ENCODE results near the gene NAPB.
"Not testable (repeated sequence)": the region's sequence is repeated elsewhere in the genome, so short reads cannot be mapped to it uniquely, and the experiment has no call there.

Gene NAPB

DNA sequence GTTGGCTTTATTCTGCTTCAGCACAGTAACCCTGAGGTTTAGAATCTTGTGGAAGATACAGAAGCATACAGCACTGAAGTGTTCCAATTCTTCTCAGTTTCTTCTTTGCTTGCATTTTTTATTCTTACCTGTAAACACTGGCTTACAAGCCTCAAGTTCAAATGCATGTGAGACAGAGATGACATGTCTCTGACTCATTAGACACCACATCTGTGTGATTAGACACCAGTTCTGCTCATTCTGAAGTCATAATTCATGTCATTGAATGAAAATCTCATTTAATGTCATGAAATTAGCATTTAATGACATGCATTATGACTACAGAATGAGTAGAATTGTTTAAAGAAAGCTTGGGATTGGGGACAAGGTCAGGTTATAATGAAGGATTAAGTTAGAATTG is 53.5 kb downstream of the NAPB start:
- DNase-seq (ENCODE audit: low read depth): no peak

DNA sequence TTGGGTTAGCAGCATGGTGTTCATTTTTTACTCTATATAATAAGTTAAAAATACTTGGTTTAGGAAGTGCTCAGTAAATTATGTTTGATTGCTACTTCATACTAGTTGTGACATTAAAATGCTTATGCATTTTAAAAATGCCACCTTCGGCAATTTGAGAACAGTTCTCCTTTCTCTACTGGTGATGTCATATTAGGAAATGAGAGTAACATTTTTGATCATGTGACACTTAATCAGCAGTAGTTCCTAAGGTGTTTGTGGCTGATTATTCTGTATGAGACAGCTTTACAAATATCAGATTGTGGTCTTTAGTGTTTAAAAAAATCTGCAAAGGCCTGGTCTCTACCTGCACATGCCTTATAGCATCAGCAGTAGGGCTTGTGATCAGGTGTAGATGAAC is 54.9 kb downstream of the NAPB start:
- no peak for DNase-seq (ENCODE audit: low read depth)

DNA sequence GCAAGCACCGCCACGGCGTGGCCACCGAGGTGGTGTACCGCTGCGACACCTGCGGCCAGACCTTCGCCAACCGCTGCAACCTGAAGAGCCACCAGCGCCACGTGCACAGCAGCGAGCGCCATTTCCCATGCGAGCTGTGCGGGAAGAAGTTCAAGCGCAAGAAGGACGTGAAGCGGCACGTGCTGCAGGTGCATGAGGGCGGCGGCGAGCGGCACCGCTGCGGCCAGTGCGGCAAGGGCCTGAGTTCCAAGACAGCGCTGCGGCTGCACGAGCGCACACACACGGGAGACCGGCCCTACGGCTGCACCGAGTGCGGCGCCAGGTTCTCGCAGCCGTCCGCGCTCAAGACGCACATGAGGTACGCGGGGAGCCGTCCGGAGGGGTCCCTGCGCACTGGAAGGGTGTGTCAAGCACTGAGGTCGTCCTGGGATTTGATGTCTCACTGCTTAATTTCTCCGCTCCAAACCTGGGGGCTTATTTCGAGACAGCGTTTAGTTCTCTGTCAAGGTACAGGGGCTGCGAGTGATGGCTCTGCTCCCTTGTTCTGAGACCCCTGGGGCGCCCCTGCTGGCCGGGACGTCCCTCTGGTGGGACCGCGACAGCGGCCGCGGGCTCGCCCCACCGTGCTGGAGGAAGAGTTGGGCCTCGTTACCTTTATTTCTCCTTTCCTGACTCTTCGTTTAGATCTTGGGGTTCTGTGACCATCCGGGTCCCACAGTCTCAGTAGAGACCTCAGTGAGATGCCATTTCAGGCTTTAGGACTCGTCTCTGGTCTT is 55.7 kb downstream of the NAPB start:
- DNase-seq (ENCODE audit: low read depth): no peak

DNA sequence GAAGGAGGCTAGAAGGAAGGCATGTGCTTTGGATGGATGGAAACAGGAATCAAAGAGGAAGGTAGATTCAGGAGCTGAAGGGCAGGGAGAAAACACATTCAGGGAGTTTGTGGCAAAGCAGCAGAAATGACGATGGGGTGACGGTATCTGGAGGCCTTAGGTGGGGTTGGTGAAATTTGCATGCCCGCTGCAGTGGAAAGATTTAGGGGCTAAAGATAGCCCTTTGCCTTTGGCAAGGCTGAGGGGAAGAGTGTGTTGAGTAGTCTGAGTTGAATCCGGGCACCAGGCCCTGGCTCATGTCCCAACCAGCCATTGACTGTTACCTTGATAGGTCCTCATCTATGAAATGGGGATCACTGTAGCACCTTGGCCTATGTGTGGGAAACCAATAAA is 58.0 kb downstream of the NAPB start:
- no peak for DNase-seq (ENCODE audit: low read depth)

DNA sequence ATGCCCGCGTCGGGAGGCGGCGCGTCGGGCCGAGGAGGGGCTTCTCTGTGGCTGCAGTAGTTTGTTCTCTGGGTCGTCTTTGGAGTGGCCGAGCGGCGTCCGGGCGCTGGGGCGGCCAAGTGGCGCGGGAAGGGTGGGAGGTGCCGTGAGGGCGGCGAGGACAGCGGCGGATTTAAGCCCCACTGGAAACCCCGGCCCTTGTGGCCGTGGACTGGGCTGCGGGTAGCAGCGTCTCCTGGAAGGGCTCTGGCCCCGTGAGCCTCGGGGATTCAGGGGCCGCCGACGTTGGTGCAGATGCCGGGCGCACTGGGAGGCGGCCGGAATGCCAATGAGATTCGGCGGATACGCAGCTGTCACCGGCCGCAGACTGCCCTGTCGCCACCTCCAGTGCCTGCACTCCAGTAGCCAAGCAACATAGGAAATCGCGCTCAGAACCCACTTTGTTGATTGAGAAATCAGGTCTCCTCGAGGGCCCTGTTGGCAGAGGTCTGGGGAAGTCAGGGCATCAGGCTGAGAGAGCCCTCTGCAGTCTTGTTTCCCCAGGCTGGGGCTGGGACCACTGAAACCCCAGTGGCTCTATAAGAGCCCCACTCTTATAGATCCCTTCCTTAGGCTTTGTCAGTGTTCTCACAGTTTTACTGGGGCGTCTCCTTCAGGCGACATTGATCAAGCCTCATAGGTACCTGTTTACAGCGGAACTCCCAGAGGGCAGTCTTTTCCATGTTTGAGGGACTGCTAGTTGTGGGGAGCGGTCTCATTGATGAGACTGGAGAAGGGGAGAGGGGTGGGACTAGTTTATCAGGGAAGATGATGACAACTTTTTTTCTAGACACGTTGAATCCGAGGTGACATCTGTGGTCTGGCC is 58.7 kb downstream of the NAPB start:
- no peak for DNase-seq (ENCODE audit: low read depth)

DNA sequence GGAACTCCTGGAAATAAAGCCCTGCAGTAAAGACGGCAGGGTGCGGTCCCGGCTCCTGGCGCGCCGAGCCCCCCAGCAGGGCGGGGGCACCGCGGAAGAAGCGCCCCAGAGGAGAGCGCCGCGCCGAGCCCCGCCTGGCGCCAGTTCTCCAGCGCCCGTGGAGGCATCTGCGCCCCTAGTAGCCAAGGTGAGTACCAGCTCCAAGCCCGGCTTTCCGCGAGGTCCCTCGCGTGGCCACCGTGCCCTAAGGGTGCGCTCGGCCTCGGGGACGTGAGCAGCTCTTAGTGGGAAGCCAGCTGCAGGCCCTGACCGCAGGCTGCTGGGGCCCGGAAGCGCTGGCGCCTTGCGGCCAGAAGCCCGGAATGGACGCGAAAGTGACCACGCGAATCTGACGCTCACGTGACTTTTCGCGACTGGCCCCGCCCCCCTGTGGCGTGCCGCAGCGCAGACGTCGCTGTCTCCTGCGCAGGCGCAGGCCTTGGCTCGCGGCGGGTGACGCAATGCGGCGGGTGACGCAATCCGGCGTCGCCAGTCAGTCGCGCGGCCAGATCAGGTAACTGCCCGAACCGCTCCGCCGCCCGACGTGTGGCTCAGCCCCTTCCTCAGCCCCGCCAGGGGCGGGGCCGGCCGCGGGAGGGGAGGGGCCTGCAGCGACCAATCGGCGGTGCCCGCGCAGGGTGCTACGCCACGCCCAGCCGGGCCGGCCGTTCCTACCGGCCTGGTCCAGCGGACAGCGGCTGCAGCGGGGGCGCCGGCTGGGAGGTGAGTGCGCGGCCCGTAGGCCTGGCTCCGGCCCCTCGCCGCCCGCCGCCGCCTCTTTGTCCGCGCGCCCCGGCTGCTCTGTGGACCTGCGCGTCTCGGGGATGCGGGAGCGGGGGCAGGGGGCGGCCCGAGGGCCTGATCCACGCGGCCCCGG is 59.6 kb downstream of the NAPB start, which contains the start of gene GZF1:
Gene GZF1 (plus strand): TSS at position 707 of the 916 bp plus-strand sequence. CDS start 2,202 bp downstream, outside the sequence.
- peak; percentile 98 for DNase-seq (ENCODE audit: low read depth)

DNA sequence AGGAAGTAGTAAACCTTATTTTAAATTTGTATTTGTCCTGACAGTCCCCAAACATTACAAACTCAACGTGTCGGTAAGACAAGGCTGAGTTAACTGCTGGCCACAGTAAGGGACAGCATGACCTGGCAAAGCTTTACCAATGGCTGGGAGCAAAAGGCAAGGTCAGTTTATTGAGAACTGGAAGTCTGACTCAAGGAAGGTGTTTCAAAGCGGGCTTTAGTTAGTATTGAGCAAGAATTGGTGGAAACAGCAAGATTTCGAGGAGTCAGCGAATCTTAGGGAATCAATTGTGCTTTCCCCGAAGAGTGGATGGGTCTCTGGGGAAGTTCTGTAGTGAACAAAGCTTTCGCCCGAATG is 60.2 kb downstream of the NAPB start:
- DNase-seq (ENCODE audit: low read depth): no peak

DNA sequence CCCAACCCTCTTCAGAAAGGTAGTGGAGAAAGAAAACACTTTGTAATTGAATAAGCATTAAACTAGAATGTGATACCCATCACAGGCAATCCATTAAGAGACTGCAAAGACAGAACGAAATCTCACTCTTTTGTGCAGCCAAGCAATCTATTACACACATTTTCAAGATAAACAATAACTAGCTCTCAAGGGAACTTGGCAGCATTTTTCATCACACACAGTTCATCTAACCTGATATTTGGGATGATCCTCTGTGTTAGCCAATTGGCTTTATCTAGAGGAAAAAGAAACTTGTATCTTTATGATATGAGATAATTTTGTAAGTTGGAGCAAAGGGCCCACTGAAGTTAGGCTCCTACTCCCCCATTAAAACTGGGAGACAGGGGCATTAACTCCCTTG is 60.8 kb downstream of the NAPB start:
- DNase-seq (ENCODE audit: low read depth): no peak

DNA sequence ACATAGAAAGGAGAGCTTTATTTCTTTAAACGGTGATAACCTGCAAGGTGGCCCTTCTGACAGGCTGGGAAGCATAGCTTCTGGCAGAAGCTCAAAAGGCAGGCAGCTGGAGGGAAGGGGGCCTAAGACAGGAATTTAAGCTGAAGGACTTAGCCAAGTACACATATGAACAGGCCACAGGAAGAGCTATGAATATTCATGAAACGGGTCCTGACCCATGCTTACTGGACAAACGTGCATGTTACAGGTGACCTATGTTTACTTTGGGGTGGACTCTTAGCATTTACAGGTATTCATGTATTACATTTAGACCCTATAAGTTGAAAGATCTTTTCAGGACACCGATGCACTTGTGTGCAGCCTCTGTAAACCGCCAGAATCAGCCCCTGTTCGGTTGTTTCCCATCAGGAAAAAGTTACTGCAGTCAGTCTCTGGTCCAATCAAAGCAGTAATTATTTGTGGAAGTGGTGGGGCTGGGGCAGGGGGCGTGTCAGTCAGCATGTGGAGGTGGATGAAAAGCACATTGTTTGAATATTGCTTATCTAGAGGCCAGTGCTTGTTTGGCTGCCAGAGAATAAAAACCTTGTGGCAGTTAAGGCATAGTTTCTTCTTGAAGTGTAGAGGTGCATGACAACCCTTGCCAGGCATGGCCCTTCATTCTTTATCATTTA is 62.2 kb downstream of the NAPB start:
- DNase-seq (ENCODE audit: low read depth): no peak

DNA sequence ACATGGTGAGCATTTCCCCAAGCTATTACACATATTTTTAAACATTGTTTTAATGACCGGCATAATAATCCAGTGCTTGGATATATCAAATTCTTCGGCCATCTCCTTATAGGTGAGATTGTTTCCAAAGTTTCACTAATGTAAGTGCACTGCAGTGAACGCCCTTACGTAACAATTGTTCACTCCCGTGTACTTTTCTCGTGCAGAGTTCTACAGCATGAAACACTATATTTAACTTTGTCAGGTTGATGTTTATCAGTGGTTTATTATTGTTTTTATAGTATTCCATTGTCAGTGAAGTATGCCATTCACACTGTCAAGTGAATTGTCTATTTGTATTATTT is 62.8 kb downstream of the NAPB start:
- DNase-seq (ENCODE audit: low read depth): no peak

DNA sequence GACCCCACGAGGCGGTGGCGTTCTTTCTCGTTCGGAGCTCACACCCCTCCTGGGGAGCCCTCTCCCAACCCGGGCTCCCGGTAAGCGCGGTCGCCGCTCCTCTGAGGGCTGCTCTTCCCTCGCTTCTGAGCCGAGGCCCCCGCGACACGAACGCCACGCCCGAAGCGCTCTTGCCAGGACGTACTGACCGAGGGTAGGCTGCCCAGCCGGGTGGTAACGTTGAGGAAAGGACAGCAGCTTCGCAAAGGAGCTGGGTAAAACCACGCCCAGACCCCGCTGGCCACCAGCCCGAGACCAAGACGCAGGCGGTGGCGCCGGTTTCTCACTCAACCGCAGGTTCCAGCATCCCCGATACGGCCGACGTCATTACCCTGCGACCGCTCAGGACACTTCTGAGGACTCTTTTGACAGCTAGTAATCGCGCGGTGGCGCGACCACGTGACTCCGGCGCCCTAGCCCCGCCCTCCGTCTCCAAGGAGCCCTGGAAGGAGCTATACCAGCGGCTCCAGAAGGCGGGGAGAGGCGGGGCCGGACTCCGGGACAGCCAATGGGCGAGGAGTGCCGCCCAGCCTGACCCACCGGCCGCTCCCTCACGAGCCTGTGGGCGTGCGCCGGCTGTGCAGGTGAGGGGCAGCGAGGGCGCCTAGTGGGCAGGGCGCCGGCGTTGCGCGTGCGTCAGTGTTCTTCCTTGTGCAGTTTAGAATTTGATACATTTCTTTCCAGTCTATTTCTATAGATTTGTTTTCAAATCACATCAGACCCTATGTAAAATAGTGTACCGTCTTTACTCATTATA is 63.3 kb downstream of the NAPB start:
- peak; percentile 100 for DNase-seq (ENCODE audit: low read depth)

DNA sequence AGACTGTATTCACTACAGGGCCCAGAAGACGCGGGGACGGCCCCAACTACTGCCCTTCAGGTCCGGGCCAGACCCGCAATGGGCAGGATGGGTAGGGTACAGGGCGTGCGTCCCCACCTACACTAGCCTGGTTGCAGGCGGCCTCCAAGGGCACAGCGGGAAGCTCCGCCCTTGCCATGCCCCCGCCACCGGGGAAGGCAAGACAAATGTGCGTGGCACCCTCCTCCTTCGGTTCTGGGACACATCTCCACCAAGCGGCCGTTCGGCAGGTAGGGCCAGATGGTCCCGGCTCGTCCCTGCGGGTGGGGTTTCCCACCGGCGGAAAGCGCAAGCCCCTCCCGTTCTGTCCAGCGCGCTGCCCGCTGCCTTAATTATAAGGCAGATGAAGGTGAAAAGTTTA is 65.1 kb downstream of the NAPB start:
- no peak for DNase-seq (ENCODE audit: low read depth)

DNA sequence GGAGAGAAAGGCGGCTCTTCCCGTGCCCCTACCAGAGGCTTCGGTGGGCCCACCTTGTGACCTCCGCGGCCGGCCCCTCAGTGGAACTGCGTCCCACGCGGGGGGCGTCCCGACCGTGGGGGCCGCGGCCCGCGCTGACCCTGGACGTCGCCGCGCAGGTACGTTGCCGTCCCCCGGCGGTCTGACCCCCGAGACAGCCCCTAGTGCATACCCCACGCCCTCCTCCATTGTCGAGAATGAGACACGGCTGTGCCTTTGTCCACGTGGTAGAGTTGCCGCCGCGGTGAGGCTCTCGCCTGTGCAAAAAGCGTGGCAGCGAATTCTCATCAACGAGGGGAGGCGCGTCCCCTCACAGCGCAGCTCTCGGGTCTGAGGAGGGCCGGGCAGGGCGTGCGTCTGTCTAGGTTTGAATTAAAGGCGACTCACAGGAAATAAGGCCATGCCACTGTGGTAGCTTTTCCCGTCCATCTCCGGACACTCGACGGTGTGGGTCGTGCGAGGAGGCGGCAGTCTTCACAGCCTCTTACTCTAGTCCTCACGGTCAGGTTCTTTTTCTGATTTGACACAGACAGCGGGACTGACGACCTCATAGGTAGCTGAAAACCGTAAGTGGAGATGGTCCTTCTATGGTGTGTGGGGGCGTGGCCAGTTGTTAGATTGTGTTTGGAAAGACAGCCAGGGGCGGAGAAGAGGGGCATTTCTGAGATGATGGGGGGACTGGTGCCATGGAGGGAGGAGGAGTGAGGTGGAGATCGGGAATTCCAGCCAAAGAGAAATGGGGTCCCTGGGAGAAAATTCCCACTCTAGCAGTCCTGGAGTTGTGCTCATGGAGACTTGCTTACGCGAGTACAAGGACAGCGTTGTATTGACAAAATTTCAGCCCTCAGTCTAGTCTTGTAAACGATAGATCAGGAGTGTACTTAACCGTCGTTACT is 70.1 kb downstream of the NAPB start:
- DNase-seq (ENCODE audit: low read depth): peak; percentile 45

DNA sequence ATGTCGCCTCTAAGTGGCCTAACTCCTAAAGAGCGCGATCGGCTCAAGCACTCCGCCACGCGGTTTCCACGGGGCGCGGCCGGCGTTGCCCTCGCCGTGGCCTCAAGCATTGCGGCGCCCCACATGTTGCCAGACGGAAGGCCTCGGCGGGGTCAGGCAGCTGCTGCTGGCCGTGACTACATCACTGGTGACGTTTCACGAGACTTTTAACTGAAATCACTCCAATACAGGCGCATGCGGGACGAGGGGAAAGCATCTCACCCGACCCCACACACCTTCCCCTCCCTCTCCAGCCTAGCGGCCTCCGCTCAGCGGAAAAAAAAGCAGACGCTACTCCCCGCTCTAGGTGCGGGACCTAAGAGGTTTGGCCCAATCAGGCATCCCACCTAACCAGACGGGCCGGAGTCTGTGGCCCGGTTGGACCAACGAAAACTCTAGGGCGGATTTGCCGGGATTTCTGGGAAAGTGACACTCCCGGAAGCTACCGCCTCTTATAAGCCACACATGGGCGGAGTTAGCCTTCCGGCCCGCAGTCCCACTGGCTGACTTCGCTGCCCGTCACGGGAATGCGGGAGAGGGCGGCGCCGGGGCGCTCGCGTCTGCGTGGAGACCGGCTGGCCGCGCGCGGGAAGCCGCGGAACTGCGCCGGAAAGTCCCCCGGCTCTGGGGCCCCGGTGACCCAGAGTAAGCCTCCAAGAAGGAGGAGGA is 70.9 kb downstream of the NAPB start, which contains the start of gene NXT1:
Gene NXT1 (plus strand): TSS at position 596 of the 708 bp plus-strand sequence. CDS start 3,251 bp downstream, outside the sequence.
- DNase-seq (ENCODE audit: low read depth): peak; percentile 94

DNA sequence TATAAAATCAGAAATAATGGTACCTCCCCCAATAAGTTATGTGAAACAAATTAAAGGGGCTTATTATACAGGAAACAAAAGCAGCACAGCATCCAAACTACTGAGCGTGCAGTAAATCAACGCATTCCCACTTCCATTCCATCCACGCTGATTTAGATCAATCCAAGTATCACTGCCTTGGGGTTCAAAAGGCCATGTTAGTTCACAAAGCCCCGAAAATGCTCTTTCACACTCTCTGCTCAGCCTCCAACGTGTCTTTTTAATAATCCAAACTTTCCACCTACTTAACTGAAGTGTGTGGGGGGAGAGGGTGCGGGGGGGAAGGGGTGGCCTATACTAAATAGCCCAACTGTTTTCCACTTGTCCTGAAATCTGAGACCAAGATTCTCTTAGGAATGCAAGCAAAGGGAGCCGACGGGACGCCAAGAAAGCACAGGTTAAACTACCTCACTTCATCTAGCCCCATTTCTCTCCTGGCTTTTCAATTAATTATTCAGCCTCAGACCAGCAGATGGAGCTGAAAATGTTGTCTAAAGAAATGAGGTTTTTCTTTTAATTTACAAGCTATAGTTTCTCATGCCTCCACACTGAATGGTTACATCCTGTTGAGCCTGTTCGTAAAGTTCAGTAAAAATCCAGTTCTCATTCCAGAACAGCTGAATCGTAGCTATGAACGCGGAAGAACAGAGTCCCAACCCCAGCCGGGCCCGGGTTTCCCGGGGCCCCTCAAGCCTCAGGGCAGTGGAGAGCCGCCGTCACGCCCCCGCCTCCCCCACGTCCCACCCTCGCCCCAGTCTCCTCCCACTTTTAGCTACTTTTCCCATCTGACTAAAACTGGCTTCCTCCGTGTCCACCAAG is 71.7 kb downstream of the NAPB start:
- peak; percentile 68 for DNase-seq (ENCODE audit: low read depth)

DNA sequence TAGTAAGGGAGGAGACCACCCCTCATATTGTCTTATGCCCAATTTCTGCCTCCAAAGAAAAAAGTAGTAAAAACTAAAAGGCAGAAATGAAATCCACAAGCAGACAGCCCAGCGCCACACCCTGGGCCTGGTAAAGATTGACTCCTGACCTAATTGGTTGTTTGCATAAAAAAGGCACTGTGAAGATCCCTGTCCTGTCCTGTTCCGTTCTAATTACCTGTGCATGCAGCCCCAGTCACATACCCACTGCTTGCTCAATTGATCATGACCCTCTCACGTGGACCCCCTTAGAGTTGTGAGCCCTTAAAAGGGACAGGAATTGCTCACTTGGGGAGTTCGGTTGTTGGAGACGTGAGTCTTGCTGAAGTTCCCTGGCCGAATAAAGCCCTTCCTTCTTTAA is 72.8 kb downstream of the NAPB start:
- not testable (repeated sequence) for DNase-seq (ENCODE audit: low read depth)

DNA sequence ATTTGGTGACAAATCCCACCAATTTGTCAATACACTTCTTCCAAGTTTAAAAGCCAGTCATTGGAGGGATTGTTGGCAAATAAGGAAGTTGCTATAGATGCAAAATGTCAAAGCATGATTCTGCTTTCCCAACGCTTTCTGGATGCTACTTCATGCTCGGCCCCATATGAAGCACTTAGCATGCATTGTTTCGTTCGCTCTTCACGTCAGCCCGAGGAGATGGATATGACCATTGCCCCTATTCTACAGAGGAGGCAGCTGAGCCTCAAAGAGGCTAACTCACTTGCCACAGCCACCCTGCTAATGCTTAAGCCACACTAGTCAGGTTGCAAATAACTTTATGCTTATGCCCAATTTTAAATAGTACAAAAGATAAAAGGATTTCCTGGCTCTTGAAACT is 73.5 kb downstream of the NAPB start:
- DNase-seq (ENCODE audit: low read depth): no peak

DNA sequence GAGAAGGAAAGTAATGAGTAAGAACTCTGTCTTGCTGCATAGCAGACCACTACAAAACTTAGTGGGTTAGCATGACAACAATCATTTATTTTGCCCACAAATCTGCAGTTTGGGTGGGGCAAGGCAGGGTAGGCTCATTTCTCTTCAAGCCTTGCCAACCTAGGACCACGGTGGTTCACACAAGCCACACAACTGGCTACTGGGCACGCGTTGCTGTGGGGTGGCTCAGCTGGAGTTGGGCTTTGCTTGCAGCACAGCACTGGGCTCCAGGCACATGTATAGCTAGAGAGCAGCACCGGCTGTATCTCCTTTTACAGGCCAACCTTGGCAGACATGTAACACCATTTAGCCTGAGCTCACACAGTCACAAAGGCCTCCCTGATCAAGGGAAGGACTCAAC is 75.3 kb downstream of the NAPB start:
- no peak for DNase-seq (ENCODE audit: low read depth)

All from activated T-helper 9 cell treated with anti-CD3 and anti-CD28 coated beads, Interleukin-2, amount 50 U/mL, for 16 hours (primary cell).